ENCODE results near the gene POLE2.

Gene POLE2

DNA sequence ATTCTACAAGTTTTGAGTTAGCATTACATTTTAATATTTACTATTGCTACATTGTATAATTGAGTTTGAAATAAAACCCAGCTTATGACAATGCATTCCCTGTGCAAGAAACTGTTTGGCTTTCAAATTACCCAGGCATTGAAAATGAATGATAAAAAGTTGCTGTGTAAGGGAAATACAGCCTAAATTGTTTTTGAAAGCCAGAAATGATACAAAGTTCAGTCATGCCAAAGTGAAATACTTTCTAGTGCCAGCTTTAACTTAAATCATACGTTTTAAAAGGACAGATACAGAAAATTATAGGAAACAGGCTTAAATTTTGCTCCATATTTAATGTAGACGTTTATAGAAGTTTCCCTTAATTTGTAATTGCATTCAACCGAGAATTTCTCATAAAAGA lies 64.6 kb downstream of the POLE2 start:
- no peaks in the 10 kb centered on the region for H3K4me1 ChIP-seq (ENCODE audit: control insufficient read depth, insufficient read depth, low read length)
- H3K36me3 ChIP-seq (ENCODE audit: control insufficient read depth in 2 of 2, insufficient read depth in 1 of 2, low read length in 2 of 2) = peaks cover 20 to 31% of the 10 kb centered on the region in 2 experiments
- H3K4me3 ChIP-seq (ENCODE audit: low read depth, low read length) = peak overlapping the region; percentile 21
- no peak overlapping the region for H3K27ac ChIP-seq (ENCODE audit: extremely low read depth, low read depth, low read length)
- TF ChIP-seq, protein P1, sequence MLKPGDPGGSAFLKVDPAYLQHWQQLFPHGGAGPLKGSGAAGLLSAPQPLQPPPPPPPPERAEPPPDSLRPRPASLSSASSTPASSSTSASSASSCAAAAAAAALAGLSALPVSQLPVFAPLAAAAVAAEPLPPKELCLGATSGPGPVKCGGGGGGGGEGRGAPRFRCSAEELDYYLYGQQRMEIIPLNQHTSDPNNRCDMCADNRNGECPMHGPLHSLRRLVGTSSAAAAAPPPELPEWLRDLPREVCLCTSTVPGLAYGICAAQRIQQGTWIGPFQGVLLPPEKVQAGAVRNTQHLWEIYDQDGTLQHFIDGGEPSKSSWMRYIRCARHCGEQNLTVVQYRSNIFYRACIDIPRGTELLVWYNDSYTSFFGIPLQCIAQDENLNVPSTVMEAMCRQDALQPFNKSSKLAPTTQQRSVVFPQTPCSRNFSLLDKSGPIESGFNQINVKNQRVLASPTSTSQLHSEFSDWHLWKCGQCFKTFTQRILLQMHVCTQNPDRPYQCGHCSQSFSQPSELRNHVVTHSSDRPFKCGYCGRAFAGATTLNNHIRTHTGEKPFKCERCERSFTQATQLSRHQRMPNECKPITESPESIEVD (tag by site-specific recombination; IDR thresholded peaks at IDR 0.05) = peak; percentile 55
- no peak for TF ChIP-seq ZNF366 (tag by site-specific recombination; conservative IDR thresholded peaks at IDR 0.05)
- H3K9me3 ChIP-seq (ENCODE audit: control insufficient read depth, insufficient read depth, low read depth, low read length) = no peaks in the 10 kb centered on the region
- ChIA-PET POLR2A (interaction anchor here (3.0 kb wide), 1 partner anchor 11 kb away, joined by 18 read pairs; no protein-coding TSS in a partner anchor), CTCF (interaction anchor here (1.6 kb wide), 1 partner anchor 36 kb away, joined by 6 read pairs; no protein-coding TSS in a partner anchor)

DNA sequence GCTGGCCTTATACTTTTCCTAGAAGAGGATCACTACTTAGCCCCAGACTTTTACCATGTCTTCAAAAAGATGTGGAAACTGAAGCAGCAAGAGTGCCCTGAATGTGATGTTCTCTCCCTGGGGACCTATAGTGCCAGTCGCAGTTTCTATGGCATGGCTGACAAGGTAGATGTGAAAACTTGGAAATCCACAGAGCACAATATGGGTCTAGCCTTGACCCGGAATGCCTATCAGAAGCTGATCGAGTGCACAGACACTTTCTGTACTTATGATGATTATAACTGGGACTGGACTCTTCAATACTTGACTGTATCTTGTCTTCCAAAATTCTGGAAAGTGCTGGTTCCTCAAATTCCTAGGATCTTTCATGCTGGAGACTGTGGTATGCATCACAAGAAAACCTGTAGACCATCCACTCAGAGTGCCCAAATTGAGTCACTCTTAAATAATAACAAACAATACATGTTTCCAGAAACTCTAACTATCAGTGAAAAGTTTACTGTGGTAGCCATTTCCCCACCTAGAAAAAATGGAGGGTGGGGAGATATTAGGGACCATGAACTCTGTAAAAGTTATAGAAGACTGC lies 65.9 kb downstream of the POLE2 start:
- no peak overlapping the region for H3K27ac ChIP-seq (ENCODE audit: extremely low read depth, low read depth, low read length)
- H3K9me3 ChIP-seq (ENCODE audit: control insufficient read depth, insufficient read depth, low read depth, low read length) = no peaks in the 10 kb centered on the region
- POLR2A ChIA-PET = interaction anchor here (1.0 to 3.0 kb wide), 8 partner anchors 10 to 240 kb away, joined by 3 to 44 read pairs (median 20); partner anchors contain the start of genes DNAAF2, KLHDC2, LRR1 and RPS29
- TF ChIP-seq ZNF791 (tag by site-specific recombination; IDR thresholded peaks at IDR 0.05) (no peak), RBAK (tag by site-specific recombination; IDR thresholded peaks at IDR 0.05) (no peak), ZBTB17 (tag by site-specific recombination; IDR thresholded peaks at IDR 0.05) (peak; percentile 80), ZFP37 (tag by site-specific recombination; IDR thresholded peaks at IDR 0.05) (no peak), PRDM1 (tag by site-specific recombination; IDR thresholded peaks at IDR 0.05) (peak; percentile 54; the same call in 1 of the 2 replicates)
- TF ChIP-seq, protein P2, sequence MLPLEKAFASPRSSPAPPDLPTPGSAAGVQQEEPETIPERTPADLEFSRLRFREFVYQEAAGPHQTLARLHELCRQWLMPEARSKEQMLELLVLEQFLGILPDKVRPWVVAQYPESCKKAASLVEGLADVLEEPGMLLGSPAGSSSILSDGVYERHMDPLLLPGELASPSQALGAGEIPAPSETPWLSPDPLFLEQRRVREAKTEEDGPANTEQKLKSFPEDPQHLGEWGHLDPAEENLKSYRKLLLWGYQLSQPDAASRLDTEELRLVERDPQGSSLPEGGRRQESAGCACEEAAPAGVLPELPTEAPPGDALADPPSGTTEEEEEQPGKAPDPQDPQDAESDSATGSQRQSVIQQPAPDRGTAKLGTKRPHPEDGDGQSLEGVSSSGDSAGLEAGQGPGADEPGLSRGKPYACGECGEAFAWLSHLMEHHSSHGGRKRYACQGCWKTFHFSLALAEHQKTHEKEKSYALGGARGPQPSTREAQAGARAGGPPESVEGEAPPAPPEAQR (tag by site-specific recombination; IDR thresholded peaks at IDR 0.05) = no peak
- H3K4me1 ChIP-seq (ENCODE audit: control insufficient read depth, insufficient read depth, low read length) = no peaks in the 10 kb centered on the region
- peak overlapping the region; percentile 87 for H3K4me3 ChIP-seq (ENCODE audit: low read depth, low read length)
- H3K36me3 ChIP-seq (ENCODE audit: control insufficient read depth in 2 of 2, insufficient read depth in 1 of 2, low read length in 2 of 2) = peaks cover 22 to 40% of the 10 kb centered on the region in 2 experiments
- CTCF ChIA-PET = interaction anchor here (0.9 to 2.5 kb wide), 3 partner anchors 9 to 146 kb away, joined by 3 to 10 read pairs (median 3); partner anchors contain the start of genes DNAAF2 and KLHDC2

DNA sequence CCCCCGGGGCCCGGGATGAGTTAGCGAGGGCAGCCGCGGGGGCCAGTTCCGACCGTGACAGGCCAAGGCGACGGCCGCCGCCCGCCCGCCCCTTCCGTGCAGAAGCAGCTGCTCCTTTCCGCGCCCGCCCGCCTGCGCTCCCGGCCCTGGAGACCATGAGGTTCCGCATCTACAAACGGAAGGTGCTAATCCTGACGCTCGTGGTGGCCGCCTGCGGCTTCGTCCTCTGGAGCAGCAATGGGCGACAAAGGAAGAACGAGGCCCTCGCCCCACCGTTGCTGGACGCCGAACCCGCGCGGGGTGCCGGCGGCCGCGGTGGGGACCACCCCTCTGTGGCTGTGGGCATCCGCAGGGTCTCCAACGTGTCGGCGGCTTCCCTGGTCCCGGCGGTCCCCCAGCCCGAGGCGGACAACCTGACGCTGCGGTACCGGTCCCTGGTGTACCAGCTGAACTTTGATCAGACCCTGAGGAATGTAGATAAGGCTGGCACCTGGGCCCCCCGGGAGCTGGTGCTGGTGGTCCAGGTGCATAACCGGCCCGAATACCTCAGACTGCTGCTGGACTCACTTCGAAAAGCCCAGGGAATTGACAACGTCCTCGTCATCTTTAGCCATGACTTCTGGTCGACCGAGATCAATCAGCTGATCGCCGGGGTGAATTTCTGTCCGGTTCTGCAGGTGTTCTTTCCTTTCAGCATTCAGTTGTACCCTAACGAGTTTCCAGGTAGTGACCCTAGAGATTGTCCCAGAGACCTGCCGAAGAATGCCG lies 66.7 kb downstream of the POLE2 start:
- Histone ChIP-seq H3K9me3 (ENCODE audit: control insufficient read depth, insufficient read depth, low read depth, low read length) (no peaks in the 10 kb centered on the region), H3K4me3 (ENCODE audit: low read depth, low read length) (peak overlapping the region; percentile 87), H3K4me1 (ENCODE audit: control insufficient read depth, insufficient read depth, low read length) (no peaks in the 10 kb centered on the region), H3K36me3 (ENCODE audit: control insufficient read depth in 2 of 2, insufficient read depth in 1 of 2, low read length in 2 of 2) (peaks cover 19 to 37% of the 10 kb centered on the region in 2 experiments), H3K27ac (ENCODE audit: extremely low read depth, low read depth, low read length) (peak overlapping the region; percentile 87)
- POLR2A ChIA-PET = interaction anchor here (1.0 to 3.0 kb wide), 14 partner anchors 10 to 247 kb away, joined by 3 to 44 read pairs (median 11); partner anchors contain the start of genes DNAAF2, KLHDC2, LRR1 and NEMF
- CTCF ChIA-PET = interaction anchor here (0.7 to 2.5 kb wide), 5 partner anchors 9 to 186 kb away, joined by 3 to 10 read pairs (median 3); partner anchors contain the start of genes DNAAF2, KLHDC2 and RPS29
- peak; percentile 75 for TF ChIP-seq GLIS2 (tag by site-specific recombination; IDR thresholded peaks at IDR 0.05)
- TF ChIP-seq ZNF394 (tag by site-specific recombination; IDR thresholded peaks at IDR 0.05; ENCODE audit: borderline replicate concordance) = peak; percentile 95
- no peak for TF ChIP-seq ZIC2 (tag by site-specific recombination; IDR thresholded peaks at IDR 0.05)
- TF ChIP-seq, protein P3, sequence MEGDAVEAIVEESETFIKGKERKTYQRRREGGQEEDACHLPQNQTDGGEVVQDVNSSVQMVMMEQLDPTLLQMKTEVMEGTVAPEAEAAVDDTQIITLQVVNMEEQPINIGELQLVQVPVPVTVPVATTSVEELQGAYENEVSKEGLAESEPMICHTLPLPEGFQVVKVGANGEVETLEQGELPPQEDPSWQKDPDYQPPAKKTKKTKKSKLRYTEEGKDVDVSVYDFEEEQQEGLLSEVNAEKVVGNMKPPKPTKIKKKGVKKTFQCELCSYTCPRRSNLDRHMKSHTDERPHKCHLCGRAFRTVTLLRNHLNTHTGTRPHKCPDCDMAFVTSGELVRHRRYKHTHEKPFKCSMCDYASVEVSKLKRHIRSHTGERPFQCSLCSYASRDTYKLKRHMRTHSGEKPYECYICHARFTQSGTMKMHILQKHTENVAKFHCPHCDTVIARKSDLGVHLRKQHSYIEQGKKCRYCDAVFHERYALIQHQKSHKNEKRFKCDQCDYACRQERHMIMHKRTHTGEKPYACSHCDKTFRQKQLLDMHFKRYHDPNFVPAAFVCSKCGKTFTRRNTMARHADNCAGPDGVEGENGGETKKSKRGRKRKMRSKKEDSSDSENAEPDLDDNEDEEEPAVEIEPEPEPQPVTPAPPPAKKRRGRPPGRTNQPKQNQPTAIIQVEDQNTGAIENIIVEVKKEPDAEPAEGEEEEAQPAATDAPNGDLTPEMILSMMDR (tag by site-specific recombination; IDR thresholded peaks at IDR 0.05) = peak; percentile 6; the same call in 1 of the 2 replicates
- no peak for TF ChIP-seq ZNF658 (tag by site-specific recombination; IDR thresholded peaks at IDR 0.05)
- 0 out of 2 replicates have a peak, but pooled peaks have one; percentile 19 for TF ChIP-seq ZNF157 (tag by site-specific recombination; IDR thresholded peaks at IDR 0.05)
- no peak for TF ChIP-seq ZNF664 (tag by site-specific recombination; IDR thresholded peaks at IDR 0.05)
- TF ChIP-seq, protein P4, sequence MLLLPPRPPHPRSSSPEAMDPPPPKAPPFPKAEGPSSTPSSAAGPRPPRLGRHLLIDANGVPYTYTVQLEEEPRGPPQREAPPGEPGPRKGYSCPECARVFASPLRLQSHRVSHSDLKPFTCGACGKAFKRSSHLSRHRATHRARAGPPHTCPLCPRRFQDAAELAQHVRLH (tag by site-specific recombination; IDR thresholded peaks at IDR 0.05) = no peak
- peak; percentile 73; the same call in 1 of the 2 replicates for TF ChIP-seq ZBTB20 (tag by site-specific recombination; IDR thresholded peaks at IDR 0.05)
- TF ChIP-seq BCL11B (tag by site-specific recombination; IDR thresholded peaks at IDR 0.05; ENCODE audit: low read depth) = no peak
- 0 out of 2 replicates have a peak, but pooled peaks have one; percentile 16 for TF ChIP-seq ZFP69B (tag by site-specific recombination; IDR thresholded peaks at IDR 0.05)
- no peak for TF ChIP-seq ZNF621 (tag by site-specific recombination; IDR thresholded peaks at IDR 0.05)
- no peak for TF ChIP-seq ZNF19 (tag by site-specific recombination; IDR thresholded peaks at IDR 0.05; ENCODE audit: low read depth)
- TF ChIP-seq ZNF175 (tag by site-specific recombination; IDR thresholded peaks at IDR 0.05) = no peak
- no peak for TF ChIP-seq ZNF529 (tag by site-specific recombination; IDR thresholded peaks at IDR 0.05; ENCODE audit: insufficient replicate concordance)
- TF ChIP-seq ZNF184 (tag by site-specific recombination; IDR thresholded peaks at IDR 0.05) = no peak
- TF ChIP-seq ZEB2 (tag by site-specific recombination; IDR thresholded peaks at IDR 0.05) = 0 out of 2 replicates have a peak, but pooled peaks have one; percentile 31

All from HEK293 (cell line).